Neural progenitor cell (in vitro differentiated cells): ENCODE data around the gene SLC16A14.

Experiments used
- EZH2 ChIP-seq: fragments of 200-600 bp; sonication (generic); IDR thresholded peaks from 2 replicates; pipeline ENCODE4 v1.6.1; 2017; ENCODE audit warnings: antibody characterized with exemption, mild to moderate bottlenecking, moderate library complexity
- EZH2phosphoT487 ChIP-seq: fragments of 200-600 bp; sonication (generic); IDR thresholded peaks from 2 replicates; pipeline ENCODE4 v1.6.1; 2017; ENCODE audit warnings: antibody characterized with exemption
- TF ChIP-seq, protein P1 (sequence below): fragments of 200-600 bp; sonication (generic); IDR thresholded peaks from 2 replicates; pipeline ENCODE4 v1.5.1; 2017; ENCODE audit warnings: antibody characterized with exemption, mild to moderate bottlenecking

DNA sequence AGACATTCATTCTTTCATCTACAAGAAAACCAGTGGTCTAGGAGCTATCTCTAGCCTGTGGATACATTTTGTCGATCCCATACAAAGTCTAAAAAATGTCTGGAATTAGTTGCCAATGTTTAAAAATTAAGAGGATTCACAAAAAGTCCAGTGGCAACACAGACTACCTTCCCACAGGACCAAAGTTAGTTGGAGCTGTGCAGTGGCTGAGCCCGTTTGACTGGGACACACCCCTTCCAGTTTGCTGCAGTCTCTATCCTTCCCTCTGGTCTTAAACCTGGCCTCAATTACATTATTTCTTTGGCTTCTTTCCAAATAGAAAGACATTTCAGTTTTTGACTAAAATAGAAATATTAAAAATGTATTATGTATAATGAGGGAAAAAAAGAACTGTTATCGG, 18.6 kb downstream of the SLC16A14 start:
- TF ChIP-seq, protein P1, sequence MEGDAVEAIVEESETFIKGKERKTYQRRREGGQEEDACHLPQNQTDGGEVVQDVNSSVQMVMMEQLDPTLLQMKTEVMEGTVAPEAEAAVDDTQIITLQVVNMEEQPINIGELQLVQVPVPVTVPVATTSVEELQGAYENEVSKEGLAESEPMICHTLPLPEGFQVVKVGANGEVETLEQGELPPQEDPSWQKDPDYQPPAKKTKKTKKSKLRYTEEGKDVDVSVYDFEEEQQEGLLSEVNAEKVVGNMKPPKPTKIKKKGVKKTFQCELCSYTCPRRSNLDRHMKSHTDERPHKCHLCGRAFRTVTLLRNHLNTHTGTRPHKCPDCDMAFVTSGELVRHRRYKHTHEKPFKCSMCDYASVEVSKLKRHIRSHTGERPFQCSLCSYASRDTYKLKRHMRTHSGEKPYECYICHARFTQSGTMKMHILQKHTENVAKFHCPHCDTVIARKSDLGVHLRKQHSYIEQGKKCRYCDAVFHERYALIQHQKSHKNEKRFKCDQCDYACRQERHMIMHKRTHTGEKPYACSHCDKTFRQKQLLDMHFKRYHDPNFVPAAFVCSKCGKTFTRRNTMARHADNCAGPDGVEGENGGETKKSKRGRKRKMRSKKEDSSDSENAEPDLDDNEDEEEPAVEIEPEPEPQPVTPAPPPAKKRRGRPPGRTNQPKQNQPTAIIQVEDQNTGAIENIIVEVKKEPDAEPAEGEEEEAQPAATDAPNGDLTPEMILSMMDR = no peak
- TF ChIP-seq EZH2 (no peak), EZH2phosphoT487 (no peak)
